C4-2B (cell line): ENCODE results near the gene BABAM2.
"Not testable (repeated sequence)": the region's sequence is repeated elsewhere in the genome, so short reads cannot be mapped to it uniquely, and the experiment has no call there.

Experiments used
- H3K27ac ChIP-seq: fragments of 450-650 bp; 2 replicates; pipeline ENCODE4 v1.5.1; 2017
- CTCF ChIP-seq: fragments of 450-650 bp; conservative IDR thresholded peaks from 2 replicates; pipeline ENCODE4 v1.5.1; 2017; ENCODE audit warnings: mild to moderate bottlenecking
- ZFX ChIP-seq: fragments of 450-650 bp; IDR thresholded peaks from 2 replicates; pipeline ENCODE4 v1.6.1; 2017

BABAM2 gene

GRCh38 chr2:27866237-27866636, 24.3 kb upstream of the BABAM2 start:
- no peak for TF ChIP-seq ZFX
- TF ChIP-seq CTCF = no peak
- H3K27ac ChIP-seq = no peak overlapping the region

DNA sequence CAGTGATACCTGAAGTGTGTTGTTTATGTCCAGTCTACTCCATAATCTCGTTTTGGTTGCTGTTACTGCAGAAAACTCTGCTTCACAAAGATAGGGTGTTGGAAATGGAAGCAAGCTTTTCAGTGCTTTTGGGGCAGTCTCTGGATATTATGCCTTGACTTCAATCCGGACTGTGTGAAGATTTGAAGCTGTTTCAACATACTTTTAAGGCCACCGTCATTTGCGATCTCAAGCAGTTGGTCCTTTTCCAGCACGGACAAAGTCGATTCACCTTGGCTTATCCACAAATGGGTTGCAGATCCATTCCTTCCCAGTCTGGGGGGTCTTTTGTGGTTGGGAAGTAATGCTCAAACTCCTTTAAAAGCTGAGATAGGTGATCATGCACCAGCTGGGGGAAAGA, 20.8 kb upstream of the BABAM2 start:
- no peak overlapping the region for H3K27ac ChIP-seq
- TF ChIP-seq CTCF = no peak
- no peak for TF ChIP-seq ZFX

GRCh38 chr2:27870724-27871123, 19.8 kb upstream of the BABAM2 start:
- TF ChIP-seq CTCF = no peak
- TF ChIP-seq ZFX = no peak

DNA sequence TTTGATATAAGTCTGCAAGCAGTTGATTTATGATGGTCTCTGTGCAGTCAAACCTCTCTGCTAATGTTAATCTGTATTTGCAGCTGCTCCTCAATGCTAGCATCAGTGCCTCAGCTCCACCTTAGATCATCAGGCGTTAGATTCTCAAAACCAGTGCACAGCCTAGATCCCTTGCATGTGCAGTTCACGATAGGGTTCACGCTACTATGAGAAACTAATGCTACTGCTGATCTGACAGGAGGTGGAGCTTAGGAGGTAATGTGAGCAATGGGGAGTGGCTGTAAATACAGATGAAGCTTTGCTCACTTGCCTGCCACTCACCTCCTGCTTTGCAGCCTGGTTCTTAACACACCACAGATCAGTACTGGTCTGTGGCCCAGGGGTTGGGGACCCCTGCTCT, 18.7 kb upstream of the BABAM2 start:
- H3K27ac ChIP-seq = no peak overlapping the region
- TF ChIP-seq ZFX (no peak), CTCF (no peak)

More at GRCh38 chr2:27870724-27871123, 19.8 kb upstream of the BABAM2 start:
- H3K27ac ChIP-seq = no peak overlapping the region

DNA sequence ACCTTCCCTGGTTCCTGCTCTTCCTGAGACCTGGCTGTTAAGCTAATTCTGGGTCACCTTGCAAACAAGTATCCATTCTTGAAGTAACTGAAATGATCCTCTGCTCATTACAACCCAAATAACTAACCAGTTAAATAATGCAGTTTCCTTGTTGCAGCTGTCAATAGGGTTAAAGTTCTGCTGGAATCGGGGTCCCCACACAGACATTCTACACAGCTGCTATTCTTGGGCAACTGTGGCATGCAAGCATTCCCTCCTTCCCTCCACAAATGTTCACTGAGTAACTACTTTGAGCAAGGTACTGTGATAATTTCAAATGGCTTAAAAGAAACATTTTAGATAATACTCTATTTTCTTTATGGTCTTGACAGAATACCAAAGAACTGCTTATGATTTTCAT, 17.4 kb upstream of the BABAM2 start:
- H3K27ac ChIP-seq = no peak overlapping the region
- no peak for TF ChIP-seq CTCF
- no peak for TF ChIP-seq ZFX

DNA sequence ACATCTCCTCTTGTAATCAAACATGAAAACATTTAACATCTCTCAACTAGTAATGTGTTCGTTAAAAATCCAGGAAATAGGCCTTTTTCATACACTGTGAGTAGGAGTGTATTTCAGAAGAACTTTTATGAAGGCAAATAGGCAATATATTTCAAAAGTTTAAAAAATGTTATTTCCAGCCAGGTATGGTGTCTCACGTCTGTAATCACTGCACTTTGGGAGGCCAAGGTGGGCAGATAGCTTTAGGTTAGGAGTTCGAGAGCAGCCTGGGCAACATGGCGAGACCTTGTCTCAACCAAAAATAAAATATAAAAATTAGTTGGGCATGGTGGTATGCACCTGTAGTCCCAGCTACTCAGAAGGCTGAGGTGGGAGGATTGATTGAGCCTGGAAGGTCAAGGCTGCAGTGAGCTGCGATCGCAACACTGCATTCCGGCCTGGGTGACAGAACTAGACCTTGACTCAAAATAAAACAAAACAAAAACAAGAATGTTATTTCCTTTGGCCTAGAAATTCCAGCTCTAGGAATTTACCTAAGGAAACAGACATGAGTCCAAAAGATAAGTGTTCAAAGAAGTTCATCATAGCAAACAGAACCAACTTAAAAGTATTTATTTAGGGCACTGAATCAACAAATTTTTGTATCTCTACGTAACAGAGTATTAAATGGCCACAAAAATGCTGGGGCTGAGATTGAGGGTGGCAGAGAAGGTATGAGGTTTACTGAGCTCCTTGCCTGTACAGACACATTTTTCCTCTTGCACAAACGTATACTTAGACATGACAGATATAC, 15.2 kb upstream of the BABAM2 start:
- H3K27ac ChIP-seq = no peak overlapping the region
- TF ChIP-seq CTCF (no peak), ZFX (no peak)

DNA sequence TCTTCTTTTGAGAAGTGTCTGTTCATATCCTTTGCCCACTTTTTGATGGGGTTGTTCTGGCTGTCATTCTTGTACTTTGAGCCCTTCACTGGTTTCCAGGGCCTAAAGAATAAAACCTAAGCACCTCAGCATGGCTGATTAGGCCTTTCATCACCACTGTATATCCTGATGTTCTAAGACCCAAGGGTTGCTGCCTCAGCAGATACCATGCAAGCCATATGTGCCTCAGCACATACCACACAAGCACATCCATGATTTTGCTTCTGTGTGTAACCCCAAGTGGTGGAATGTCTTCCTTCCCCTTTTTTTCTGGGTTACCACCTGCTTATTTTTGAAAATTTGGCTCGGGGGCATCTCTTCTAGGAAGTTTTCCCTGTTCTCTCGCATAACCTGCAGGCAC, 11.7 kb upstream of the BABAM2 start:
- TF ChIP-seq ZFX (no peak), CTCF (no peak)
- H3K27ac ChIP-seq = no peak overlapping the region

GRCh38 chr2:27881815-27882583, 8.5 kb upstream of the BABAM2 start:
- H3K27ac ChIP-seq = not testable (repeated sequence)

GRCh38 chr2:27882584-27882922, 8.0 kb upstream of the BABAM2 start:
- not testable (repeated sequence) for H3K27ac ChIP-seq
